Fibroblast of skin of left biceps (primary cell): Measurements from ENCODE around the gene MOSPD2.

Experiments
- DNase-seq, 2 experiments: peaks; one replicate each; pipeline ENCODE4 v3.0.0-alpha.2; 2013; ENCODE audit warnings: low read depth in 2 of 2

The MOSPD2 gene

GRCh38 chrX:14915596-14915995, 42.4 kb downstream of the MOSPD2 start:
- no peak for DNase-seq

GRCh38 chrX:14916017-14916674, 42.9 kb downstream of the MOSPD2 start:
- DNase-seq: peak in 1 of 2 experiments; percentile 23

- DNase-seq: no peak
Observed at GRCh38 chrX:14919407-14919806, 46.2 kb downstream of the MOSPD2 start.

DNA sequence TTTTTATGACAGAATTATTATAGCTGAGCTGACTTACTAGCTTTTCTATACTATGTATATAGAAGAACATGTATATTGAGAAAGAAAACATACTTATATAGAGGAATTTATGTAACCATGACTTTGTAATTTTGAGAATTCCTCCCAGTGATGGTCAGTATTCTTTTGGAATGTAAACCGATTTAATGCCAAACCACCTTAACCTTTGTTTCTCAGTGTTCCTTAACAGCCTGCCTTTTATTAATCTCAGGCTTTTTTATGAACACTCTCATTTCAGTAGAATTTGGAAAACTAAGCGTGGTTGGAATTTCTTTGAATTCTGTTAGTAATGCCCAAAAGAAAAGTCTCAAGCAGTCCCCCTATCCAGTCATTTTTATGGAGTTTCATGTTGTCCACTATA, 47.0 kb downstream of the MOSPD2 start:
- peak in 1 of 2 experiments; percentile 24 for DNase-seq

DNA sequence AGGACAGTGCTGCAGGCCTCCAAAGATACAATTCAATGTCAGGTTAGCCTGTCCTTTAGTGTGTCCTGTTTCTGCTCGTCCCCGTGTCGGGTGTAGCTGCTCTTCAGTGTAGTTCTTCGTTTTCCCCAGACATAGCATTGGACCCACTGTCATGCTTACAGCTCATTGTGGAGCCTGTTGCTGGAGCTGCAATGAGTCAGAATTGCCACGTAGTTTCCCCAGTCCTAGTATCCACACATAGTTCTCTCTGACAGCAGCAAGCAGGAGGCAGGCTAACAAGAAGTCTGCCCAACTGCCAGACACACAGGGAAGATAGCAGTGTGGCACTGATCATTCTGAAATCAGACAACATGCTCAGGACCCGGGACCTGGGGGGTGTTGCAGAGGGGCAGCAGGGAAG, 49.2 kb downstream of the MOSPD2 start:
- DNase-seq: peak in 1 of 2 experiments; percentile 33

GRCh38 chrX:14923761-14924160, 50.5 kb downstream of the MOSPD2 start:
- no peak for DNase-seq

DNA sequence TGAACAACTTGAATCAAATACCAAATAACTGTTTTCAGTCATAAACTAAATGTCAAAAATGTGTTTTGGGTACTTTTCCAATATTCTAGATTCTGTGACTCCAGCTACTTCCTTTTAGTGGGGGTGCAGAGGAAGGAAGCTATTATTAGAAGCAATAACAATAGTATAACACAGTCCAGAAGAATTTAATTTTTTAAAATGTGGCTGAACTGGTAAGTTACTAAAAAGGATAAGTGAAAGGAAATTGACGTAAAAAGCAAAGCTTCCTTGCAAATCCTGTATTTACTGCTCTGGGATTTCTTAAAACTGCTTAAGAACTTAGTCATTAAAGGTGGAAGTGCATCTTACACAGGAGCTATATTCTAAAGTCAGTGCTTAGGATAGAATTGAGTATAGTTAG, 53.2 kb downstream of the MOSPD2 start:
- DNase-seq: no peak

GRCh38 chrX:14927401-14927800, 54.2 kb downstream of the MOSPD2 start:
- DNase-seq: no peak

DNA sequence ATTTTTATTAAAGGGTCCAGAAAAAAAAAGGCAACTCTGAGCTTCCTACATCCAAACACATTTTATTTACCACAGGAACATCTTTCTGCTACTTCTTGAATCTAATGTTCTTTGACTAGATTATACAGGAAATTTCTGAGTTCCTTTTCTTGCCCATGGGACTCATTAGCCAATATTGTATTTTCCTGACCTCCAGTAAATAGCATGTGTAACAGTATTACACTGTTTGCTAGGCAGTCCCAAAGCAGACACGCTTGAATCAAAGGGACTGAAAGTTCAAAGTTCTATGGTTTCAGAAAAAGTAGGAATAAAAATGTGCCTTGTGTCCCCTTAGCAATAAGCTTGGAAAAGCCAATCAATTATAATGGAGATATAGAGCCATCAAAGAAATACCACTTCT, 57.4 kb downstream of the MOSPD2 start:
- no peak for DNase-seq

- no peak for DNase-seq
Observed at GRCh38 chrX:14932136-14932535, 58.9 kb downstream of the MOSPD2 start.

GRCh38 chrX:14934423-14934822, 61.2 kb downstream of the MOSPD2 start:
- no peak for DNase-seq

DNA sequence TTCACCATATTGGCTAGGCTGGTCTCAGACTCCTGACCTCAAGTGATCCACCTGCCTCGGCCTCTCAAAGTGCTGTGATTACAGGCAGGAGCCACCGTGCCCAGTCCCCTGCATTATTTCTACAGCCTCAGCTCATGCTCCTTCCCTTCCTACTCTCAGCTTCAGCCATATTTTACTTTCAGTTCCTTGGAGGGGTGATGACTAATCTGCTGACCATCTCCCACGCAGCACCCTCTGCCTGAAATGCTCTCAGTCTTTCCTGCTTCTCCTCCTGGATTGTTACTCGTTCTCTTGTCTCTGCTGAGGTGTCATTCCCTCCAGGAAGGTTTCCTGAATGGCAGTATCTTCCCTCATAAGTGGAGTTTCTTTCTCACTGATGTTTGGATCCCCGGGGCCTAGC, 63.3 kb downstream of the MOSPD2 start:
- DNase-seq: peak in 1 of 2 experiments; percentile 24

DNA sequence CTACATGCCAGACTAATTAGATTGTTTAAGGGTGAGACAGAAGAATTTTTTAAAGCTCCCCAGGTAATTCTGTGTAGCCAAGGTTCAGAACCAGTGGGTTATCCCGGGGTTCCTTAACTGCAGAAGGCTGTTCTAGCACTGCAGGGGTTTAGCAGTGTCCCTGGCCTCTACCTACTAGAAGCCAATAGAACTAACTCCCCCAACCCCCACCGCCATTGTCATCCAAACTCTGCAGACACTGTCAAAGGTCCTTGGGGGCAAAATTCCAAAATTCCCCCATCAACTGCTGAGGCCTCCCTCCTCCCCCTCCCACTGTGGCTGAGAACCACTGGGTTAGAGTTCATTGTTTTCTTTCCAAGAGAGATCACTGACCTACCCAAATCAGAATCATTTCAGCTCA, 66.4 kb downstream of the MOSPD2 start:
- no peak for DNase-seq

DNA sequence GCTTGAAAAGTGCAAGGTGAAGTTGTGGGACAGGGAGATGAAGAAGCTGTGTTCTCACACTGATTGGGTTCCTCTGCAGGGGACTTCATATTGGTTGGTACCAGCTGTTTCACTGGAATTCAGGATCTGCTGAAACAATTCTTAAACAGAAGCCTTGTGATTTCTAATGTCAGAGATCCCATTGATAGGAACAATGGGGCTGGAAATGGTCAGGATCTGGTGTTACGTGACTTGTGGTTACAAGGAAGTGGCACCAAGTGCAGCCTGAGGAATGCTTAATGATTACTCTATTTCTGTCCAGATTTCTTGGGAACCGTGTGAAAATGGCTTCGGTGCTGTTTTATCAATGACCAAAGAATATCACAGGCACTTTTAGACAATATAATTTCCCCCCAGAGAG, 68.1 kb downstream of the MOSPD2 start:
- DNase-seq: no peak

DNA sequence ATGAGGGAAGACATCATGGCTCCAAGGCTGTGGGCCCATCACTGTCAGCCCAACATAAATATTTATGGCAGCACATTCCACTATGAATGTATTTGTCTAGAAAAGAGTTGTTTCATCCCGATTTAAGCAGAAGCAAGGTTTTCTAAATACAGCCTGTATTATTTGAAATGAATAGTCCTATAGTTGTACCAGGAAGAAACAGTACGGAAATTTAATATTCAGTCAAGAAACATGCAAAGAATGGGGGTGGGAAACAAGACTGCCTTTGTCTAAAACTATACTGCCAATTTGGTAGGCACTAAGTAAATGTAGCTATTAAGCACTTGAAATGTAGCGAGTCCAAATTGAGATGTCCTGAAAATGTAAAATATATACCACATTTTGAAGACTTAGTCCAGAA, 69.1 kb downstream of the MOSPD2 start:
- DNase-seq: no peak

DNA sequence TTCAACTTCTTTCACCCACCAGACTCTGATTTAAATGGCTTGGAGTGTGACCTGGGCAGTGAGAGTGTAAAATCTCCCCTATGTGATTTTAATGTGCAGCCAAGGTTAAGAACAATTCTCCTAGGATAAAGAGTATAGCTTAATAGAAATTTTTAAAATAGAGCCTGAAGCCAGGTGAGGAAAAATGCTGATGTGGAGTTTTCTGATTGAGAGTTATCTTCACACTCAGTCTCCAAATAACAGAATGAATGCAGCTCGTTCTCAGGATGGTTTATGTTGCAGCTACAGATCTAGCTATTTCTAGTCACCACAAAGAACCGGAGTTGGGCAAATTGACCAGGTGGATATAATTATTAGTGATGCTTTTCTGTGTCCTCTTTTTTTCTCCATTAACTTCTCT, 70.7 kb downstream of the MOSPD2 start:
- DNase-seq: no peak

DNA sequence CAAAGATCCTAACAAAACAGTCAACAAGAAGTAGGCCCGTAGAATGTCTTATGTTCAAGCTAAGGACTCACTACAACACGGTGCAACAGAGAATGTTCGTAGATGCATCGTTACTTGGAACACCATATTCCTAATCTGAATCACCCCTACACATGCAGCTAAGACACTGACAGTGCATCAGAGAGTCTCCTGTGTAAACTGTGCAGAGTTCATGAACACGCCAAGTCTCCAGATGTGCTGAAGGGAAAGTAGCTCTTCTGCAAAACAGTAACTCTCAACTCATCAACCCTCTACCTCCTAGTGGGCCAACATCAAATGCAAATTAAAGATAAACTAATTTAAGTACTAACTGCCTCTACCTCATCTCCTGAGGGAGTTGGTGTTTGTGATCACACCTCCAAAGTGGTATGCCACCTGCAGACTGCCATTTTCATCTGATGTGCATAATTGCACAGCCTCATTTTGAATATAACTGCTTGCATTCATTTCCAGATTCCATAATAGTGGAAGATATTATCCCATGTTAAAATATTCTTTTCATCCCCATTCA, 73.5 kb downstream of the MOSPD2 start:
- DNase-seq: no peak

DNA sequence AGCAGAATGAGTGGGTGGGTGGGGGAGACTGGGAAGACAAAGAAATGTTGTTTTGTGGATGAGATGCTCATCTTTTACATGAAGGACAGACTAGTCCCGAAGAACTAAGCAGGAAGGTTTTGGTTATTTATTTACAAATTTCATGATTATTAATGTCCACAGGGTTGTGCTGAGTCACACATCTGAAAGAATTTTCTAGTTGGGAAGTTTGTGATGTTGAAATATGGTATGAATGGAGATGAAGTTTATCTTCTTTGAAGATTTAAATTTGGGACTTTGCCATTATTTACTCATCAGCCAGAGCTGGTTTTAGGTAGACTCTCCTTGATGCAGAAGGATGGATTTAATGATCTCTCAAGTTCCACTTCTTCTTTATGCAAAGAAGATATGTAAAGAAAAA, 75.5 kb downstream of the MOSPD2 start:
- DNase-seq: no peak

DNA sequence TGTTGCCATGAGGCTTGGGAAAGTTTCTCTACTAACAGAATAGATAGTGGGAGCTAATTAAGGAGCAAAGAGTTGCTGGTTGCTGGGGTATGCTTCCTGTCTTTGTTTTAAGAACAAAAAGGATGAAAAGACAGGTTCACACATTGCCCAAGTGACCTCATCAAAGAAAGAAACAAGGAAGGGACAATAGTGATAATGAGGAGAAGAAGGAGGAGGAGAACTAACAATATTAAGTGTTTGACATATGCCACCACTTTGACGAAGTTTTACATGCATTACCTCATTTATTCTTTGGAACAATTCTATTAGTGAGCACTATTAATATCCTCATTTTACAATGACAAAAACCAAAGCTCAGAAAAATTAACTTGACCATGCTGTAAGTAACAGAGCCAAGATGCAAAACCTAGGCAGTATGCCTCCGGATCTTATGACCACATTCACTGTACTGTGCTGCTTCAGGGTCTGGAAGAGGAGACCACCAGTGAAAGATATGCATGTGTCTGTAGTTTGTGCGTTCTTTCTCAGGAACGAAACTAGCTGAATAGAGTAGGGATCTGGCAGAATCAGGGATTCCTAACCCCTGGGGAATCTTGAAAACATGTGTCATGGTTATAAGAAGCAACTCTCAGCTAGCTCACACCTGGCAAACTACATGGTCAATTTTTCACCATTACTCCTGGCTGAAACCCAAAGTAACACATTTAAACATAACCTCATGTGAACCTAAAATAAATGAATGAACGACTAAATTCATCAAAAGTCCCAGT, 83.8 kb downstream of the MOSPD2 start:
- DNase-seq: no peak

GRCh38 chrX:14963447-14964236, 90.4 kb downstream of the MOSPD2 start:
- no peak for DNase-seq

GRCh38 chrX:14964500-14964899, 91.3 kb downstream of the MOSPD2 start:
- no peak for DNase-seq
